RPMI8226 (cell line): ENCODE results near the gene RRP7A.
"Not testable (repeated sequence)": the region's sequence is repeated elsewhere in the genome, so short reads cannot be mapped to it uniquely, and the experiment has no call there.

Source experiments
- DNase-seq: peaks from one replicate; pipeline ENCODE4 v3.0.0-alpha.2; 2015

Gene RRP7A

DNA sequence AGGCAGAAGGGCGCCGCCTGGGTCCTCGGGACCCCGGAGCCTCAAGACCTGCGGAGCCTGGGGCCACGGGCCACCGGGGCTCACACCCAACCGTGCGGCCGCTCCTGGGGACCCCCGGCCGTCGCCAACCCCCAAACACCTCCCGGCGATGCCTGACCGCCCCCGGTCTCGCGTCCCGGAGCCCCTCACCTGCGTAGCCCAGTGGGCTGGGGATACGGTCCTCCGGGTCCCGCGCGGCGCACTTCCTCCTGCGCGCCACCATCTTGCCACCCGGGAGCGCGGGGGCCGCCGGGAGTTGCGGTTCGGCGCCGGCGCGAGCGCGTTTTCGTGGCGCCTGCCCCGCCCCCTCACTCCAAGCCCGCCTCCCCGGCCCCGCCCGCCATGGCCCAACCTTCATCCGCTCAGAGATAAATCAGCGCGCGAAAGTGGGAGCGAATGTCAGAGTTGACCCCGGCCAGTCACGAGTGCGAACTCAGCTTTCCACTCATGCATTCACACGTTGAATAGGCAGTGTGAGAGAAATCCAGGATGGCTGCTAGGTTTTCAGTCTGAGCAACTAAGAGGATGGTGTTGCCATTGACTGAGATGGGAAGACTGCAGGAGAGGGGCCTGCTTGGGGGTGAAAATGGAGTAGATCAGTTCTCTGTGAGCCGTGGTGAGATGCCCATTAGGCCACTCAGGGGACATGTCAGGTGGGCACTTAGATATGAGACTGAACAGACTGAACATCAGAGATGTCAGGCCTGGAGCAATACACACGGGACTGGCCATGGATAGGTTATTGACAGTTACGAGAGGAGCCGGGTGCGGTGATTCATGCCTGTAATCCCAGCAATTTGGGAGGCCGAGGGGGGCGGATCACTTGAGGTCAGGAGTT is at the start of gene RRP7A:
RRP7A (minus strand) TSS at position 272 of the 877 bp plus-strand sequence; CDS start at position 262, 10 bp downstream.
- DNase-seq: peak; percentile 86

DNA sequence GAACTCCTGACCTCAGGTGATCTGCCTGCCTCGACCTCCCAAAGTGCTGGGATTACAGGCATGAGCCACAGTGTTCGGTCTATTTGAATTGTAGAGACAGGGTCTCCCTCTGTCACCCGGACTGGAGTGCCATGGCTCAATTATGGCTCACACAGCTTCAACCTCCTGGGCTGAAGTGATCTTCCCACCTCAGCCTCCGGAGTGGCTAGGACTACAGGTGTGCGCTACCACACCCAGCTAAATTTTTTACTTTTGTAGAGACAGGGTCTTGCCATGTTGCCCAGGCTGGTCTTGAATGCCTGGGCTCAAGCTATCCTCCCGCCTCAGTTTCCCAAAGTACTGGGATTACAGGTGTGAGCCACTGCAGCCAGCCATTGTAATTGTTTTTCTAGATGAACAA is 48.4 kb upstream of the RRP7A start:
- DNase-seq: not testable (repeated sequence)

DNA sequence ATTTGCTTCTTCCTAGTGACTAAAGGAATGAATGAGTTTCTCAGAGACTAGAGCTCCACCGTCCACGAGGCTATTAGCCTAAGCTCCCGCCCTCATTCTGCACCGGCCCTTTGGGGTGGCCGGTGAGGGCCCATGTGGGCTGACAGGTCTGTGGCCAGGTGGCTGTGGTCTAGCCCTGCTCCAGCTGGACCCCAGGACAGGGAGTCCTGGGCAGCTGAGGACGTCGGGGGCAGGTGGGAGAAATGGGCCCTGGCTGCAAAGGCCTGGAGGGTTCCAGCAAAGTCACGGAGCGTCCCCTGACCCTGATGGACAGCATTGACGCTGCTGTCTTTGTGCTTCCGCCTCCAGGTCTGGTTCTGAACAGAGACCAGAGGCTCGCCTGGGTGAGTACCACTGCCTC is 46.4 kb upstream of the RRP7A start:
- no peak for DNase-seq

DNA sequence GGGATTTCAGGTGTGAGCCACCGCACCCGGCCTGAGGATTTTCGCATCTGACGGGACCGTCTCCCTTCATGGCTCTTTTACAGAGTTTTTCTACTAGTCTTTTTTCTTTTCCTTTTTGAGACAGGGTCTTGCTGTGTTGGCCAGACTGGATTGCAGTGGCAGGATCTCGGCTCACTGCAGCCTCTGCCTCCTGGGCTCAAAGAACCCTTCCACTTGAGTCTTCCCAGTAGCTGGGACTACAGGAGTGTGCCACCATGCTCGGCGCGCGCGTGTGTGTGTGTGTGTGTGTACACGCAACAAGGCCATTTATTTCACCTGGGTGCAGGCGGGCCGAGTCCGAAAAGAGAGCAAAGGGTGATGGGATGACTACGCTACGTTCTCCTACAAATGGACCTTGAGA is 45.1 kb upstream of the RRP7A start:
- DNase-seq: no peak

- DNase-seq: not testable (repeated sequence)
Observed at GRCh38 chr22:42563943-42564342, 44.3 kb upstream of the RRP7A start.

- no peak for DNase-seq
Observed at GRCh38 chr22:42562684-42563083, 43.1 kb upstream of the RRP7A start.

DNA sequence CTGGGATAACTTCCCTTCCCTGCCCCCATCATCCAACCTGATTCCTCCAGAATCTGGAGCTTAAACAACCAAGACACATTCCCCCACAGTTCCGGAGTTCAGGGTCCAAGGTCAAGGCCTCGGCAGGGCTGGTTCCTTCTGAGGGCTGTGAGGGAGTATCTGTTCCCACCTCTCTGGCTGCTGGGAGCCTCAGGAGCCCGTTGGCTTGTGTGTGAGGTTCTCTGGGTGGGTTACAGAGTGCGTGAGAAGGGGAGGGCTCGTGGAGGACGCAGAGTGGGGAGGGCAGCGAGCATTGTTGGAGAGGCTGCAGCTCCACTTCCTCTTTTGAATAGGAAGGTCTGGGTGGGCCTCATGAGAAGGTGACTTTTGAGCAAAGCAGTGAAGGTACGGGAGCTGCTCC is 42.7 kb upstream of the RRP7A start:
- no peak for DNase-seq

GRCh38 chr22:42561856-42562255 is 42.3 kb upstream of the RRP7A start:
- no peak for DNase-seq

- peak; percentile 43 for DNase-seq
Observed at GRCh38 chr22:42560781-42561180, 41.2 kb upstream of the RRP7A start.

- no peak for DNase-seq
Observed at GRCh38 chr22:42560381-42560780, 40.8 kb upstream of the RRP7A start.

- peak; percentile 53 for DNase-seq
Observed at GRCh38 chr22:42553475-42554361, 34.1 kb upstream of the RRP7A start, which contains the start of gene SERHL2. Gene SERHL2 (plus strand): TSS chr22:42553956. CDS start chr22:42554021, 65 bp downstream.

DNA sequence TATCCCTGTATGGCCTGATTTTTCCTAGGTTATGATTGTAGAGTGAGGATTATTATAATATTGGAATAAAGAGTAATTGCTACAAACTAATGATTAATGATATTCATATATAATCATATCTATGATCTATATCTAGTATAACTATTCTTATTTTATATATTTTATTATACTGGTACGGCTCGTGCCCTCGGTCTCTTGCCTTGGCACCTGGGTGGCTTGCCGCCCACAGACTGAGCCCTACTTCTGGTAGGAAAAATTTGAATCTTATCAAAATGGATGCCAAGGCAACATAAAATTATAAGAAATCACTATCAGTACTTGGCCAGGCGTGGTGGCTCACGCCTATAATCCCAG is 32.7 kb upstream of the RRP7A start:
- not testable (repeated sequence) for DNase-seq

- no peak for DNase-seq
Observed at GRCh38 chr22:42549331-42550060, 29.9 kb upstream of the RRP7A start.

DNA sequence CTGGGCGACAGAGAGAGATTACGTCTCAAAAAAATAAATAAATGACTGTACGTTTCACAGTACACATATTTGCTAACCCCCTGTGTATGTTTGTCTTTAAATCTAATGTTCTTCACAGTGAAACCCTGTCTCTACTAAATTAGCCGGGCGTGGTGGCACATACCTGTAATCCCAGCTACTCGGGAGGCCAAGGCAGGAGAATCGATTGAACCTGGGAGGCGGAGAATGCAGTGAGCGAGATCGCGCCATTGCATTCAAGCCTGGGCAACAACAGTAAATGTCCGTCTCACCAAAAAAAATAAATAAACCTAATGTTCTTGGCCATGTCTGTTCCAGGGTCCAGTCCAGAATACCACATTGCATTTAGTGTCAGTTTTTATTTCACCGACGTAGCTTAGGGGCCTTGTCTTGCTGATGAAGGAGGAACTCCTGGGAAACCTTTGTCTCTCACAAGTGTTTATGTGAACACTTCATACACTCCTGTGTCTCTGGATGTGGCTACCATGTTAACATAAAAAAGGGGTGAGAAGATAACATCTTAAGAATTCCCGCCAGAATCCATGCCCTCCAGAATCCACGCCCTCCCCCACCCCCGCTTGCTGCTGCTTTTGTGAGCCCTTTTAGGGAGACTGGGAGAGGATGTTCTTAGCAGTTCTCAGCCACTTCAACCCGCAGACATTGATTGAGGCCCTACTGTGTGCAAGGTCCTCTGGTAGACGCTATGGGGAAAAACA is 29.2 kb upstream of the RRP7A start:
- DNase-seq: no peak

- not testable (repeated sequence) for DNase-seq
Observed at GRCh38 chr22:42548126-42548525, 28.5 kb upstream of the RRP7A start.

DNA sequence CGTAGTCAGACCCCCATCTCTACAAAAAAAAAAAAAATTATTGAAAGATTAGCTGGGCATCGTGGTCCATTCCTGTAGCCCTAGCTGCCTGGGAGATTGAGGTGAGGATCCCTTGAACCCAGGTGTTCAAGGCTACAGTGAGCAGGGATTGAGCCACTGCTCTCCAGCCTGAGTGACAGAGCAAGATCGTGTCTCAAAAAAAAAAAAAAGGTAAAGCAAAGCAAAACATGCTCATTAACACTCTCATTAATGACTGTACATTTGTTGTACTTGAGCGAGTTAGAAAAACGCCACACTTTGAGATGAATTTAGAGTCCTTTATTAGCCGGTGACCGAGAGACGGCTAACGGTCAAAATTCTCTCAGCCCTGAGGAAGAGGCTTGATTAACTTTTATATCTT is 28.0 kb upstream of the RRP7A start:
- DNase-seq: no peak

DNA sequence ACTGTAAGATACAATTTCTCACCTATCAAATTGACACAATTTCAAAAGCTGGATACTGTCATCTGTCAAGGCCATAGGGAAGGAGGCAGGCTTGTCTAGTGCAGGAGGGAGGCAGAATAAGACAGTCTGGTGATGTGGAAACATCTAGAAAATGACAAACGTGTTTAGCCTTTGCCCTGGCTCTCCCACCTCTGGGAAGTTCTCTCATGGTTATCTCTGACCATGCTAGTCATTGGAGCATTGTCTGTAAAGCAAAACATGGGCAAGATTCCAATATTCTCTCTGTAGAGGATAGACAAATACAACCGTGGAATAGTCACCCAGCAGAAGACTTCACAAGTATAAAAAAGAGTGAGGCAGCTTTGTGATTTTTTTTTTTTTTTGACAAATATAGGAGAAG is 25.1 kb upstream of the RRP7A start:
- DNase-seq: no peak

GRCh38 chr22:42539236-42539771 is 19.7 kb upstream of the RRP7A start:
- not testable (repeated sequence) for DNase-seq

- DNase-seq: not testable (repeated sequence)
Observed at GRCh38 chr22:42537199-42537831, 17.7 kb upstream of the RRP7A start.

DNA sequence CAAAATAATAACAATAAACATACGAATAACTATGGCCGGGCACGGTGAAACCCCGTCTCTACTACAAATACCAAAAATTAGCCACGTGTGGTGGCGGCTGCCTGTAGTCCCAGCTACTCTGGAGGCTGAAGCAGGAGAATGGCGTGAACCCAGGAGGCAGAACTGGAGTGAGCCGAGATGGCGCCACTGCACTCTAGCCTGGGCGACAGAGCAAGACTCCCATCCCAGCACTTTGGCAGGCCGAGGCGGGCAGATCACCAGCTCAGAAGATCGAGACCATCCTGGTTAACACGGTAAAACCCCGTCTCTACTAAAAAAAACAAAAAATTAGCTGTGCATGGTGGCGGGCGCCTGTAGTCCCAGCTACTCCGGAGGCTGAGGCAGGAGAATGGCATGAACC is 17.0 kb upstream of the RRP7A start:
- not testable (repeated sequence) for DNase-seq

- DNase-seq: no peak
Observed at GRCh38 chr22:42536166-42536565, 16.6 kb upstream of the RRP7A start.
